Measurements from ENCODE around the gene COL2A1.

The COL2A1 gene

GRCh38 chr12:47938594-47938993 is 65.7 kb downstream of the COL2A1 start:
- POLR2A ChIA-PET: no interaction called here
- no peak for DNase-seq (ENCODE audit: extremely low spot score)
- TF ChIP-seq FOXK2 (IDR thresholded peaks at IDR 0.05): no peak
- no peak for TF ChIP-seq SUZ12 (IDR thresholded peaks at IDR 0.05)
- no peak for TF ChIP-seq NFRKB (IDR thresholded peaks at IDR 0.05)
- TF ChIP-seq CTBP1 (IDR thresholded peaks at IDR 0.05; ENCODE audit: borderline replicate concordance): no peak
- TF ChIP-seq PKNOX1 (IDR thresholded peaks at IDR 0.05): no peak
- TF ChIP-seq L3MBTL2 (conservative IDR thresholded peaks at IDR 0.05): no peak
- TF ChIP-seq HDGF (IDR thresholded peaks at IDR 0.05; ENCODE audit: borderline replicate concordance): no peak
- TF ChIP-seq FOXA1 (IDR thresholded peaks at IDR 0.05): no peak
- TF ChIP-seq TARDBP (IDR thresholded peaks at IDR 0.05): no peak
- TF ChIP-seq ARNT (IDR thresholded peaks at IDR 0.05): no peak
- no peak for TF ChIP-seq BHLHE40 (IDR thresholded peaks at IDR 0.05; ENCODE audit: borderline replicate concordance)
- TF ChIP-seq ELF4 (IDR thresholded peaks at IDR 0.05): no peak
- TF ChIP-seq ZNF384 (IDR thresholded peaks at IDR 0.05): no peak
- TF ChIP-seq FOXM1 (IDR thresholded peaks at IDR 0.05; ENCODE audit: borderline replicate concordance): no peak
- CTCF ChIA-PET: interaction anchor here (1.0 kb wide), 1 partner anchor 11 kb away, joined by 5 read pairs; no protein-coding TSS in a partner anchor

- POLR2A ChIA-PET: interaction anchor here (0.7 kb wide), 1 partner anchor 17 kb away, joined by 3 read pairs; no protein-coding TSS in a partner anchor
- no peak for DNase-seq (ENCODE audit: extremely low spot score)
- CTCF ChIA-PET: interaction anchor here (1.0 kb wide), 1 partner anchor 11 kb away, joined by 5 read pairs; no protein-coding TSS in a partner anchor
- TF ChIP-seq SUZ12 (IDR thresholded peaks at IDR 0.05) (no peak), NFRKB (IDR thresholded peaks at IDR 0.05) (no peak), BHLHE40 (IDR thresholded peaks at IDR 0.05; ENCODE audit: borderline replicate concordance) (no peak), CTBP1 (IDR thresholded peaks at IDR 0.05; ENCODE audit: borderline replicate concordance) (no peak), FOXA1 (IDR thresholded peaks at IDR 0.05) (no peak), ARNT (IDR thresholded peaks at IDR 0.05) (no peak), ELF4 (IDR thresholded peaks at IDR 0.05) (no peak), SP1 (IDR thresholded peaks at IDR 0.05) (no peak), FOXK2 (IDR thresholded peaks at IDR 0.05) (no peak)
These were observed 66.2 kb downstream of the COL2A1 start for GRCh38 chr12:47938093-47938492.

GRCh38 chr12:47935184-47935583 is 69.1 kb downstream of the COL2A1 start:
- DNase-seq (ENCODE audit: extremely low spot score): no peak
- ChIA-PET POLR2A (no interaction called here), CTCF (interaction anchor here (1.1 kb wide), 1 partner anchor 14 kb away, joined by 3 read pairs; no protein-coding TSS in a partner anchor)
- TF ChIP-seq FOXK2 (IDR thresholded peaks at IDR 0.05) (no peak), ARNT (IDR thresholded peaks at IDR 0.05) (no peak), BHLHE40 (IDR thresholded peaks at IDR 0.05; ENCODE audit: borderline replicate concordance) (no peak), HDGF (IDR thresholded peaks at IDR 0.05; ENCODE audit: borderline replicate concordance) (no peak)

GRCh38 chr12:47931187-47931586 is 73.1 kb downstream of the COL2A1 start:
- ChIA-PET CTCF (interaction anchor here (0.7 kb wide), 1 partner anchor 23 kb away, joined by 3 read pairs; no protein-coding TSS in a partner anchor), POLR2A (no interaction called here)
- DNase-seq (ENCODE audit: extremely low spot score): no peak
- TF ChIP-seq SUZ12 (IDR thresholded peaks at IDR 0.05) (no peak), FOXM1 (IDR thresholded peaks at IDR 0.05; ENCODE audit: borderline replicate concordance) (no peak), SP1 (IDR thresholded peaks at IDR 0.05) (no peak), LEF1 (IDR thresholded peaks at IDR 0.05; ENCODE audit: borderline replicate concordance) (no peak), PKNOX1 (IDR thresholded peaks at IDR 0.05) (no peak), ARNT (IDR thresholded peaks at IDR 0.05) (no peak), TARDBP (IDR thresholded peaks at IDR 0.05) (no peak), ZNF384 (IDR thresholded peaks at IDR 0.05) (no peak), L3MBTL2 (conservative IDR thresholded peaks at IDR 0.05) (no peak), NFRKB (IDR thresholded peaks at IDR 0.05) (no peak), FOXK2 (IDR thresholded peaks at IDR 0.05) (no peak), BHLHE40 (IDR thresholded peaks at IDR 0.05; ENCODE audit: borderline replicate concordance) (no peak), ELF4 (IDR thresholded peaks at IDR 0.05) (no peak), FOXA1 (IDR thresholded peaks at IDR 0.05) (no peak), CTBP1 (IDR thresholded peaks at IDR 0.05; ENCODE audit: borderline replicate concordance) (no peak), HDGF (IDR thresholded peaks at IDR 0.05; ENCODE audit: borderline replicate concordance) (no peak)

- POLR2A ChIA-PET: no interaction called here
- no peak for TF ChIP-seq ARNT (IDR thresholded peaks at IDR 0.05)
- TF ChIP-seq LEF1 (IDR thresholded peaks at IDR 0.05; ENCODE audit: borderline replicate concordance): no peak
- TF ChIP-seq PKNOX1 (IDR thresholded peaks at IDR 0.05): no peak
- TF ChIP-seq SP1 (IDR thresholded peaks at IDR 0.05): no peak
- no peak for TF ChIP-seq L3MBTL2 (conservative IDR thresholded peaks at IDR 0.05)
- no peak for TF ChIP-seq FOXK2 (IDR thresholded peaks at IDR 0.05)
- TF ChIP-seq FOXM1 (IDR thresholded peaks at IDR 0.05; ENCODE audit: borderline replicate concordance): no peak
- CTCF ChIA-PET: interaction anchor here (0.7 kb wide), 1 partner anchor 24 kb away, joined by 3 read pairs; no protein-coding TSS in a partner anchor
- DNase-seq (ENCODE audit: extremely low spot score): no peak
These were observed 73.6 kb downstream of the COL2A1 start for GRCh38 chr12:47930634-47931033.

GRCh38 chr12:47927346-47927745 is 76.9 kb downstream of the COL2A1 start:
- DNase-seq (ENCODE audit: extremely low spot score): no peak
- no peak for TF ChIP-seq BHLHE40 (IDR thresholded peaks at IDR 0.05; ENCODE audit: borderline replicate concordance)
- TF ChIP-seq TARDBP (IDR thresholded peaks at IDR 0.05): no peak
- TF ChIP-seq LEF1 (IDR thresholded peaks at IDR 0.05; ENCODE audit: borderline replicate concordance): no peak
- TF ChIP-seq SUZ12 (IDR thresholded peaks at IDR 0.05): no peak
- no peak for TF ChIP-seq L3MBTL2 (conservative IDR thresholded peaks at IDR 0.05)
- TF ChIP-seq FOXK2 (IDR thresholded peaks at IDR 0.05): no peak
- no peak for TF ChIP-seq FOXA1 (IDR thresholded peaks at IDR 0.05)
- CTCF ChIA-PET: no interaction called here
- POLR2A ChIA-PET: no interaction called here
